HG02870 (cell line): ENCODE results near the gene TSTD2.

Experiments
- ATAC-seq: cut with Tn5 transposase; IDR thresholded peaks from one replicate; pipeline ENCODE4 v1.9.1; 2021; ENCODE audit warnings: mild to moderate bottlenecking, moderate library complexity; ENCODE audit not compliant: unreplicated experiment

TSTD2 gene

GRCh38 chr9:97565262-97565661 lies 67.9 kb downstream of the TSTD2 start:
- no peak for ATAC-seq

- ATAC-seq, result no peak
Measured at GRCh38 chr9:97564291-97565175, 68.6 kb downstream of the TSTD2 start.

- no peak for ATAC-seq
Measured at GRCh38 chr9:97563458-97564135, 69.6 kb downstream of the TSTD2 start.

- ATAC-seq, result no peak
Measured at GRCh38 chr9:97562542-97562941, 70.6 kb downstream of the TSTD2 start.

GRCh38 chr9:97561501-97561900 lies 71.7 kb downstream of the TSTD2 start:
- ATAC-seq, result no peak

GRCh38 chr9:97560851-97561250 lies 72.3 kb downstream of the TSTD2 start:
- ATAC-seq, result no peak

GRCh38 chr9:97560154-97560553 lies 73.0 kb downstream of the TSTD2 start:
- ATAC-seq, result no peak

- ATAC-seq, result peak; percentile 75
Measured at GRCh38 chr9:97559111-97559514, 74.1 kb downstream of the TSTD2 start.

GRCh38 chr9:97558701-97559101 lies 74.5 kb downstream of the TSTD2 start:
- ATAC-seq, result peak; percentile 16

- ATAC-seq, result no peak
Measured at GRCh38 chr9:97557606-97558095, 75.5 kb downstream of the TSTD2 start.

GRCh38 chr9:97556721-97557605 lies 76.2 kb downstream of the TSTD2 start:
- ATAC-seq, result no peak

- no peak for ATAC-seq
Measured at GRCh38 chr9:97556036-97556720, 77.0 kb downstream of the TSTD2 start.

- no peak for ATAC-seq
Measured at GRCh38 chr9:97555164-97555563, 78.0 kb downstream of the TSTD2 start.

- ATAC-seq, result no peak
Measured at GRCh38 chr9:97554566-97555075, 78.5 kb downstream of the TSTD2 start.

- no peak for ATAC-seq
Measured at GRCh38 chr9:97553841-97554240, 79.3 kb downstream of the TSTD2 start.

GRCh38 chr9:97553141-97553540 lies 80.0 kb downstream of the TSTD2 start:
- ATAC-seq, result no peak

- ATAC-seq, result no peak
Measured at GRCh38 chr9:97551308-97551707, 81.9 kb downstream of the TSTD2 start.

- ATAC-seq, result no peak
Measured at GRCh38 chr9:97550386-97550785, 82.8 kb downstream of the TSTD2 start.
